ENCODE data around the gene MGAT2. TPM values are rescaled to one million over a fixed set of nuclear protein-coding genes. Genes with fewer than 3 reads are reported as not detected.

The MGAT2 gene
- total and polyA plus RNA-seq, 9 of the 15 experiments (the other 6 are each of a cell fraction or from before 2014, with no cell fraction given) = 0.03 to 33.3 (median 24.6) TPM; not detected in 1

- TF ChIP-seq CEBPB (tag; IDR thresholded peaks at IDR 0.05) (no peak), MBD1 (CRISPR knock-in tag; IDR thresholded peaks at IDR 0.05) (no peak), KDM5B (IDR thresholded peaks at IDR 0.05; ENCODE audit: insufficient replicate concordance, low read depth, low read length) (peak; percentile 76), MED1 (CRISPR knock-in tag; IDR thresholded peaks at IDR 0.05; ENCODE audit: borderline replicate concordance) (no peak), MTA2 (IDR thresholded peaks at IDR 0.05; ENCODE audit: low read depth) (no peak), MCM3 (IDR thresholded peaks at IDR 0.05) (no peak), CBFB (CRISPR knock-in tag; IDR thresholded peaks at IDR 0.05) (no peak), RBM15 (IDR thresholded peaks at IDR 0.05; ENCODE audit: insufficient read depth, low read length) (no peak), ZNF274 (IDR thresholded peaks at IDR 0.05; ENCODE audit: borderline replicate concordance, low read depth, low read length) (no peak), NFXL1 (CRISPR knock-in tag; IDR thresholded peaks at IDR 0.05) (no peak), TCFL5 (CRISPR knock-in tag; conservative IDR thresholded peaks at IDR 0.05) (no peak), GABPB1 (CRISPR knock-in tag; IDR thresholded peaks at IDR 0.05) (peak; percentile 84), RBFOX2 (IDR thresholded peaks at IDR 0.05; ENCODE audit: low read depth, low read length) (peak; percentile 96), ZNF224 (CRISPR knock-in tag; IDR thresholded peaks at IDR 0.05) (no peak; the same call in 1 of the 2 replicates), BRCA1 (IDR thresholded peaks at IDR 0.05) (no peak), BRCA1 (CRISPR knock-in tag; IDR thresholded peaks at IDR 0.05) (no peak), TRIM28 (IDR thresholded peaks at IDR 0.05) (no peak), CREB5 (CRISPR knock-in tag; IDR thresholded peaks at IDR 0.05) (no peak), RERE (CRISPR knock-in tag; IDR thresholded peaks at IDR 0.05; ENCODE audit: borderline replicate concordance) (0 out of 2 replicates have a peak, but pooled peaks have one; percentile 15)
Observed at GRCh38 chr14:49633640-49634546, 13.3 kb downstream of the MGAT2 start (continued).

All from K562 (cell line).